ENCODE results near the gene CDH6.

The CDH6 gene

DNA sequence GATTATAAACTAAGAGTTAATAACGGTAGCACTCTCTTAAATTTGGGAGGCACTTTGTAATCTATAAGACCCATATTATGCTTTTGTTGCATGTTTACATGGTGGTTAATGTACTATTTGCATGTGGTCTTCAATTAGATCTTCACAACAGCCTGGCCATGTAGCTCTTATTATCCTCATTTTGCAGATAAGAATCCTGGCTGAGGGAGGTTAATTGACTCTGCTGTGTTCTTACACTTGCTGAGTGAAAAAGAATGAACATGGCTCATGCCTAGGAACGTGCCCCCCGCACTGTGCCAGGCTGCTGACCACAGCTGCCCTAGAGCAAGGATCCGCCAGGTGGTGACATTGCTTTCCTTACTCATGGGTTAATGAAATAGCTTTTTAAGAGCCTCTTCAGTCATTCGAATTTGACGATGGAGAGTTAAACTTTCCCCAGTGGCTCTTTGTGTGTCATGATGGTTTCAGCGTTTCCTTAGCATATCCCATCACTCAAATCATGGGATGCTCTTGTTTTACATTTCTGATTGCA is 97.9 kb downstream of the CDH6 start:
- Histone ChIP-seq H3K9ac (ENCODE audit: low read depth, low read length) (no peak overlapping the region), H3K27me3 (ENCODE audit: control insufficient read depth, insufficient read depth, low read length) (no peaks in the 10 kb centered on the region), H3K4me3 (ENCODE audit: low read depth, low read length) (no peak overlapping the region), H3K36me3 (ENCODE audit: control insufficient read depth, insufficient read depth, low read length) (no peaks in the 10 kb centered on the region), H3K4me1 (ENCODE audit: control insufficient read depth, insufficient read depth, low read length) (no peaks in the 10 kb centered on the region), H3K9me3 (ENCODE audit: control insufficient read depth, insufficient read depth, low read length) (no peaks in the 10 kb centered on the region)

DNA sequence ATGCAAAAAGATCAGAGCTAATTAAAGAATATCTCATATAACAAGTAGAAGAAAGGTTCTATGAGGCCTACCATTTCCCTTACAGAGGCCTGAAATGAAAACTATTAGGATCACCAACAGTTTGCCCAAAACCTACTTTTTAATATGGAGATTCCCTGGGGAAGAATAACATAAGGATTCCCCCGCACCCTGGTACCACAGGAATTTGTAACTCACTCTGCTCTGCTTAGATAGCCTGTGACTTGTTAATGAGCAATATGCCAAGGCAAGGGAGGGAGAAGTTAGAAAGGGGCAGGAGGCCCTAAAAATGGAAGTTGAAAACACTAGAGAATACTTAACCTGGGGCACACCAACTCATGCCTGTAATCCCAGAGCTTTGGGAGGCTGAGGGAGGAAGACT is 107.0 kb downstream of the CDH6 start:
- H3K9me3 ChIP-seq (ENCODE audit: control insufficient read depth, insufficient read depth, low read length): no peaks in the 10 kb centered on the region
- no peak overlapping the region for H3K9ac ChIP-seq (ENCODE audit: low read depth, low read length)
- H3K27me3 ChIP-seq (ENCODE audit: control insufficient read depth, insufficient read depth, low read length): no peaks in the 10 kb centered on the region
- H3K36me3 ChIP-seq (ENCODE audit: control insufficient read depth, insufficient read depth, low read length): no peaks in the 10 kb centered on the region
- no peaks in the 10 kb centered on the region for H3K4me1 ChIP-seq (ENCODE audit: control insufficient read depth, insufficient read depth, low read length)
- H3K4me3 ChIP-seq (ENCODE audit: low read depth, low read length): no peak overlapping the region

DNA sequence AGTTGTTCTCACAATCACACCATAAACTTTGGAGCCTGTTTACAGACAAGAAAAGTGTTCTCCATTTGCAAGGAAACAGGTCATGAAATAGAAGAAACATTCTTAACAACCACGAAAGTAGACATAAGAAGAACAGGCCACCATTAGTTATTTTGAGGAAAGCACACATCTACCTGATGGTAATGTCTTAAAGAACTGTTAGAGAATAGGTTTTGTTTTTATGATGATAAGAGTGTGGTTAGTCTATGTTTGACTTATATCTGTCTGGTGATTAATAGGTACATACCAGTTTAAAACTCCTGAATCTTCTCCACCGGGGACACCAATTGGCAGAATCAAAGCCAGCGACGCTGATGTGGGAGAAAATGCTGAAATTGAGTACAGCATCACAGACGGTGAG is 108.3 kb downstream of the CDH6 start:
- Histone ChIP-seq H3K9me3 (ENCODE audit: control insufficient read depth, insufficient read depth, low read length) (no peaks in the 10 kb centered on the region), H3K4me3 (ENCODE audit: low read depth, low read length) (no peak overlapping the region), H3K4me1 (ENCODE audit: control insufficient read depth, insufficient read depth, low read length) (no peaks in the 10 kb centered on the region), H3K9ac (ENCODE audit: low read depth, low read length) (no peak overlapping the region), H3K27me3 (ENCODE audit: control insufficient read depth, insufficient read depth, low read length) (no peaks in the 10 kb centered on the region), H3K36me3 (ENCODE audit: control insufficient read depth, insufficient read depth, low read length) (no peaks in the 10 kb centered on the region)

- H3K36me3 ChIP-seq (ENCODE audit: control insufficient read depth, insufficient read depth, low read length): no peaks in the 10 kb centered on the region
- H3K27me3 ChIP-seq (ENCODE audit: control insufficient read depth, insufficient read depth, low read length): no peaks in the 10 kb centered on the region
- H3K9ac ChIP-seq (ENCODE audit: low read depth, low read length): no peak overlapping the region
Measured at GRCh38 chr5:31303688-31304087, 110.2 kb downstream of the CDH6 start.

DNA sequence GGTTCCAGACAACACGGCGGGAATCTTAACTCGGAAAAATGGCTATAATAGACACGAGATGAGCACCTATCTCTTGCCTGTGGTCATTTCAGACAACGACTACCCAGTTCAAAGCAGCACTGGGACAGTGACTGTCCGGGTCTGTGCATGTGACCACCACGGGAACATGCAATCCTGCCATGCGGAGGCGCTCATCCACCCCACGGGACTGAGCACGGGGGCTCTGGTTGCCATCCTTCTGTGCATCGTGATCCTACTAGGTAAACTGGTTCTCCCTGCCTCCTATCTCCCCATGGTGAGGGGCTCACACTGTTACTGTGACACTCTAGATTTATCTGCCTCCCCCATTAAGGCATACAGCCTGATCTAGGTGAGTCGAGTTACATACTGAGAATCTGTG is 124.2 kb downstream of the CDH6 start:
- Histone ChIP-seq H3K9me3 (ENCODE audit: control insufficient read depth, insufficient read depth, low read length) (no peaks in the 10 kb centered on the region), H3K4me1 (ENCODE audit: control insufficient read depth, insufficient read depth, low read length) (no peaks in the 10 kb centered on the region), H3K27me3 (ENCODE audit: control insufficient read depth, insufficient read depth, low read length) (no peaks in the 10 kb centered on the region), H3K4me3 (ENCODE audit: low read depth, low read length) (no peak overlapping the region), H3K36me3 (ENCODE audit: control insufficient read depth, insufficient read depth, low read length) (no peaks in the 10 kb centered on the region), H3K9ac (ENCODE audit: low read depth, low read length) (no peak overlapping the region)

More at GRCh38 chr5:31303688-31304087, 110.2 kb downstream of the CDH6 start:
- Histone ChIP-seq H3K4me3 (ENCODE audit: low read depth, low read length) (no peak overlapping the region), H3K9me3 (ENCODE audit: control insufficient read depth, insufficient read depth, low read length) (no peaks in the 10 kb centered on the region), H3K4me1 (ENCODE audit: control insufficient read depth, insufficient read depth, low read length) (no peaks in the 10 kb centered on the region)

- H3K4me3 ChIP-seq (ENCODE audit: low read depth, low read length): no peak overlapping the region
- no peaks in the 10 kb centered on the region for H3K4me1 ChIP-seq (ENCODE audit: control insufficient read depth, insufficient read depth, low read length)
- no peaks in the 10 kb centered on the region for H3K27me3 ChIP-seq (ENCODE audit: control insufficient read depth, insufficient read depth, low read length)
- no peak overlapping the region for H3K9ac ChIP-seq (ENCODE audit: low read depth, low read length)
- H3K36me3 ChIP-seq (ENCODE audit: control insufficient read depth, insufficient read depth, low read length): no peaks in the 10 kb centered on the region
- no peaks in the 10 kb centered on the region for H3K9me3 ChIP-seq (ENCODE audit: control insufficient read depth, insufficient read depth, low read length)
Measured at GRCh38 chr5:31319335-31319734, 125.8 kb downstream of the CDH6 start.

DNA sequence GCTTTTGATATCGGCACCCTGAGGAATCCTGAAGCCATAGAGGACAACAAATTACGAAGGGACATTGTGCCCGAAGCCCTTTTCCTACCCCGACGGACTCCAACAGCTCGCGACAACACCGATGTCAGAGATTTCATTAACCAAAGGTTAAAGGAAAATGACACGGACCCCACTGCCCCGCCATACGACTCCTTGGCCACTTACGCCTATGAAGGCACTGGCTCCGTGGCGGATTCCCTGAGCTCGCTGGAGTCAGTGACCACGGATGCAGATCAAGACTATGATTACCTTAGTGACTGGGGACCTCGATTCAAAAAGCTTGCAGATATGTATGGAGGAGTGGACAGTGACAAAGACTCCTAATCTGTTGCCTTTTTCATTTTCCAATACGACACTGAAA is 129.5 kb downstream of the CDH6 start:
- Histone ChIP-seq H3K9ac (ENCODE audit: low read depth, low read length) (no peak overlapping the region), H3K4me3 (ENCODE audit: low read depth, low read length) (no peak overlapping the region), H3K27me3 (ENCODE audit: control insufficient read depth, insufficient read depth, low read length) (no peaks in the 10 kb centered on the region), H3K4me1 (ENCODE audit: control insufficient read depth, insufficient read depth, low read length) (no peaks in the 10 kb centered on the region), H3K36me3 (ENCODE audit: control insufficient read depth, insufficient read depth, low read length) (no peaks in the 10 kb centered on the region), H3K9me3 (ENCODE audit: control insufficient read depth, insufficient read depth, low read length) (no peaks in the 10 kb centered on the region)

- Histone ChIP-seq H3K9ac (ENCODE audit: low read depth, low read length) (no peak overlapping the region), H3K36me3 (ENCODE audit: control insufficient read depth, insufficient read depth, low read length) (no peaks in the 10 kb centered on the region), H3K4me3 (ENCODE audit: low read depth, low read length) (no peak overlapping the region), H3K4me1 (ENCODE audit: control insufficient read depth, insufficient read depth, low read length) (no peaks in the 10 kb centered on the region), H3K27me3 (ENCODE audit: control insufficient read depth, insufficient read depth, low read length) (no peaks in the 10 kb centered on the region), H3K9me3 (ENCODE audit: control insufficient read depth, insufficient read depth, low read length) (no peaks in the 10 kb centered on the region)
Measured at GRCh38 chr5:31324842-31325241, 131.4 kb downstream of the CDH6 start.

- H3K9ac ChIP-seq (ENCODE audit: low read depth, low read length): no peak overlapping the region
- no peaks in the 10 kb centered on the region for H3K9me3 ChIP-seq (ENCODE audit: control insufficient read depth, insufficient read depth, low read length)
- no peaks in the 10 kb centered on the region for H3K36me3 ChIP-seq (ENCODE audit: control insufficient read depth, insufficient read depth, low read length)
- no peaks in the 10 kb centered on the region for H3K4me1 ChIP-seq (ENCODE audit: control insufficient read depth, insufficient read depth, low read length)
- no peak overlapping the region for H3K4me3 ChIP-seq (ENCODE audit: low read depth, low read length)
- H3K27me3 ChIP-seq (ENCODE audit: control insufficient read depth, insufficient read depth, low read length): no peaks in the 10 kb centered on the region
Measured at GRCh38 chr5:31328040-31328733, 134.7 kb downstream of the CDH6 start.

DNA sequence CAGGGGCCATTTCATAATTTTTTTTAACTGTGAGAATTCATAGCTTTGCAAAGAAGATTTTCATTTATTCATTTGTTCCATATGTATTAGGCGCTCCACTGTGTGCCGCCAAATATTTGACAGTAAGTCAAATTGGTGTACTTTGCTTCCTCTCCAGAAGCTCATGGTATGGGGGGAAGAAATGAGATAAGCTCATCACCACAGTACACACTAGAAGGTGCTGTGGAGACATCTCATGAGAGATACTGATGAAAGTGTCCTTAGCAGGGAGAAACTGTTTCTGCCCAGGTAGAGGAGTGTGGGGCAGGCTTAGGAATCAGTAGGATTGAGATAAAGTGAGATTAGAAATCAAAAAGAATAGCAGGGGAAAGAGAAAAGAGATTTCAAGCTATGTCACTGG is 136.2 kb downstream of the CDH6 start:
- no peak overlapping the region for H3K4me3 ChIP-seq (ENCODE audit: low read depth, low read length)
- H3K9me3 ChIP-seq (ENCODE audit: control insufficient read depth, insufficient read depth, low read length): no peaks in the 10 kb centered on the region
- H3K36me3 ChIP-seq (ENCODE audit: control insufficient read depth, insufficient read depth, low read length): no peaks in the 10 kb centered on the region
- no peak overlapping the region for H3K9ac ChIP-seq (ENCODE audit: low read depth, low read length)
- H3K4me1 ChIP-seq (ENCODE audit: control insufficient read depth, insufficient read depth, low read length): no peaks in the 10 kb centered on the region
- no peaks in the 10 kb centered on the region for H3K27me3 ChIP-seq (ENCODE audit: control insufficient read depth, insufficient read depth, low read length)

GRCh38 chr5:31332160-31332559 is 138.7 kb downstream of the CDH6 start:
- Histone ChIP-seq H3K4me1 (ENCODE audit: control insufficient read depth, insufficient read depth, low read length) (no peaks in the 10 kb centered on the region), H3K4me3 (ENCODE audit: low read depth, low read length) (no peak overlapping the region), H3K27me3 (ENCODE audit: control insufficient read depth, insufficient read depth, low read length) (no peaks in the 10 kb centered on the region), H3K9me3 (ENCODE audit: control insufficient read depth, insufficient read depth, low read length) (no peaks in the 10 kb centered on the region), H3K9ac (ENCODE audit: low read depth, low read length) (no peak overlapping the region), H3K36me3 (ENCODE audit: control insufficient read depth, insufficient read depth, low read length) (no peaks in the 10 kb centered on the region)

DNA sequence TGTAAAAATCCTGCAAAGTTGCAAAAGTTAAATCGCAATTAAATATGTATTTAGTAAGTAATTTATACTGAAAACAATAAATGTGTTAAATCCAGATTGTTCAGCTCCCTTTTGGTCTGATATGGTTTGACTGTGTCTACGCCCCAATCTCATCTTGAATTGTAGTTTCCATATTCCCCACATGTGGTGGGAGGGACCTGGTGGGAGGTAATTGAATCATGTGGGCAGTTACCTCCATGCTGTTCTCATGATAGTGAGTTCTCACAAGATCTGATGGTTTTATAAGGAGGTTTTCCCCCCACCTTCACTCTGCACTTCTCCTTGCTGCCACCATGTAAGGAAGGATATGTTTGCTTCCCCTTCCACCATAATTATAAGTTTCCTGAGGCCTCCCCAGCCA is 140.0 kb downstream of the CDH6 start:
- Histone ChIP-seq H3K9ac (ENCODE audit: low read depth, low read length) (no peak overlapping the region), H3K4me3 (ENCODE audit: low read depth, low read length) (no peak overlapping the region), H3K27me3 (ENCODE audit: control insufficient read depth, insufficient read depth, low read length) (no peaks in the 10 kb centered on the region), H3K36me3 (ENCODE audit: control insufficient read depth, insufficient read depth, low read length) (no peaks in the 10 kb centered on the region), H3K9me3 (ENCODE audit: control insufficient read depth, insufficient read depth, low read length) (no peaks in the 10 kb centered on the region), H3K4me1 (ENCODE audit: control insufficient read depth, insufficient read depth, low read length) (no peaks in the 10 kb centered on the region)
